Parathyroid adenoma (tissue), 2 donors: ENCODE data around the gene GPR180.

Experiments used
- H2AFZ ChIP-seq: fragments of 300-600 bp; sonication (generic); one replicate; pipeline ENCODE4 v1.7.0; 2017; ENCODE audit warnings: antibody characterized with exemption, mild to moderate bottlenecking
- H3K27ac ChIP-seq: fragments of 300-600 bp; sonication (generic); one replicate; pipeline ENCODE4 v1.7.0; 2017
- H3K27me3 ChIP-seq: fragments of 300-600 bp; sonication (generic); one replicate; pipeline ENCODE4 v1.7.0; 2017; ENCODE audit warnings: low read length; ENCODE audit not compliant: control insufficient read depth, insufficient read depth
- H3K36me3 ChIP-seq: fragments of 300-600 bp; sonication (generic); one replicate; pipeline ENCODE4 v1.7.0; 2017; ENCODE audit warnings: low read length; ENCODE audit not compliant: control insufficient read depth, insufficient read depth
- H3K4me1 ChIP-seq: fragments of 300-600 bp; sonication (generic); one replicate; pipeline ENCODE4 v1.7.0; 2017; ENCODE audit warnings: control low read depth
- H3K4me2 ChIP-seq: fragments of 300-600 bp; sonication (generic); one replicate; pipeline ENCODE4 v1.7.0; 2017; ENCODE audit warnings: low read length
- H3K4me3 ChIP-seq: fragments of 300-600 bp; sonication (generic); one replicate; pipeline ENCODE4 v1.7.0; 2017; ENCODE audit warnings: low read depth, low read length
- H3K79me2 ChIP-seq: fragments of 300-600 bp; sonication (generic); one replicate; pipeline ENCODE4 v1.7.0; 2017; ENCODE audit warnings: control low read depth
- H3K9ac ChIP-seq: fragments of 300-600 bp; sonication (generic); one replicate; pipeline ENCODE4 v1.7.0; 2017; ENCODE audit warnings: mild to moderate bottlenecking
- H3K9me3 ChIP-seq: fragments of 300-600 bp; sonication (generic); one replicate; pipeline ENCODE4 v1.7.0; 2017; ENCODE audit warnings: low read length; ENCODE audit not compliant: control insufficient read depth
- TF ChIP-seq, protein P1 (sequence below): fragments of 300-600 bp; sonication (generic); IDR thresholded peaks from one replicate; pipeline ENCODE4 v1.7.0; 2017; ENCODE audit warnings: antibody characterized with exemption, mild to moderate bottlenecking
- donor health status: primary hyperparathyroidism.

GPR180 gene

GRCh38 chr13:94609196-94609595, 7.5 kb downstream of the GPR180 start:
- Histone ChIP-seq H3K27ac (no peak overlapping the region), H3K4me3 (no peak overlapping the region), H3K4me2 (no peak overlapping the region), H2AFZ (no peak overlapping the region), H3K9ac (no peak overlapping the region), H3K9me3 (no peaks in the 10 kb centered on the region), H3K27me3 (no peaks in the 10 kb centered on the region), H3K4me1 (no peaks in the 10 kb centered on the region), H3K79me2 (no peaks in the 10 kb centered on the region), H3K36me3 (no peaks in the 10 kb centered on the region)
- TF ChIP-seq, protein P1, sequence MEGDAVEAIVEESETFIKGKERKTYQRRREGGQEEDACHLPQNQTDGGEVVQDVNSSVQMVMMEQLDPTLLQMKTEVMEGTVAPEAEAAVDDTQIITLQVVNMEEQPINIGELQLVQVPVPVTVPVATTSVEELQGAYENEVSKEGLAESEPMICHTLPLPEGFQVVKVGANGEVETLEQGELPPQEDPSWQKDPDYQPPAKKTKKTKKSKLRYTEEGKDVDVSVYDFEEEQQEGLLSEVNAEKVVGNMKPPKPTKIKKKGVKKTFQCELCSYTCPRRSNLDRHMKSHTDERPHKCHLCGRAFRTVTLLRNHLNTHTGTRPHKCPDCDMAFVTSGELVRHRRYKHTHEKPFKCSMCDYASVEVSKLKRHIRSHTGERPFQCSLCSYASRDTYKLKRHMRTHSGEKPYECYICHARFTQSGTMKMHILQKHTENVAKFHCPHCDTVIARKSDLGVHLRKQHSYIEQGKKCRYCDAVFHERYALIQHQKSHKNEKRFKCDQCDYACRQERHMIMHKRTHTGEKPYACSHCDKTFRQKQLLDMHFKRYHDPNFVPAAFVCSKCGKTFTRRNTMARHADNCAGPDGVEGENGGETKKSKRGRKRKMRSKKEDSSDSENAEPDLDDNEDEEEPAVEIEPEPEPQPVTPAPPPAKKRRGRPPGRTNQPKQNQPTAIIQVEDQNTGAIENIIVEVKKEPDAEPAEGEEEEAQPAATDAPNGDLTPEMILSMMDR: no peak

DNA sequence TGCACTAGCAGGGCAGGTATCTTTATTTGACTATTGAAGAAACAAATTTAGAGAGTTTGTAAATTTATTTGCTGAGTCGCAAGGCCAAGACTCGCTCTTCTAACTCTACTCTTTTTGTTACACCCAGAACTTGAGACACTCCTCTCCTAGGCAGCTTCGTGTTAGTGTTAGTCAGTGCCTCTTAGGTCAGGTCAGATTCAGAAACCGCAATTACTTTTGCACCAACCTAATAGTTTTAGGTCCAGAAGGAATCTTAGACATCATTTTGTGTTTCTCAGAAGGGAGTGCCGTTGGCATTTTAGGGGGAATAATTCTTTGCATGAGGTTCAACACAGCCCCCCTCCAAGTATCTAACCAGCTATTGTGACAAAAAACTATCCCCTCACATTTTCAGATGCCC, 8.8 kb downstream of the GPR180 start:
- Histone ChIP-seq H3K27ac (no peak overlapping the region), H3K9ac (no peak overlapping the region), H3K9me3 (no peaks in the 10 kb centered on the region), H3K27me3 (no peaks in the 10 kb centered on the region), H3K4me2 (no peak overlapping the region), H3K36me3 (no peaks in the 10 kb centered on the region), H3K79me2 (no peaks in the 10 kb centered on the region), H2AFZ (no peak overlapping the region), H3K4me1 (no peaks in the 10 kb centered on the region), H3K4me3 (no peak overlapping the region)
- TF ChIP-seq, protein P1: no peak

DNA sequence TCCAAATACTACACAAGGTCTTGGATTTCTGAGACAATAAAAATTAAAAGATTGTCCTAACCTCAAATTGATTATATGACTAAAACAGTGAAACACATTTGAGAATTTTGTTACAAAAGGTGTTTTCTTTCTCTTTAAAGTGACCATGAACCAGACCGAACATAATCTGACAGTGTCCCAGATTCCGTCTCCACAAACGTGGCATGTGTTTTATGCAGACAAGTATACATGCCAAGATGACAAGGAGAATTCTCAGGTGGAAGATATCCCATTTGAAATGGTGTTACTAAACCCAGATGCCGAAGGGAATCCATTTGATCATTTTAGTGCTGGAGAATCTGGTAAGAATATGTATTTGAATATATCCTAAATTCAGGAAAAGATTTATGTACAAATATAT, 10.4 kb downstream of the GPR180 start:
- no peak overlapping the region for H3K27ac ChIP-seq
- no peak overlapping the region for H3K9ac ChIP-seq
- no peak overlapping the region for H3K4me2 ChIP-seq

DNA sequence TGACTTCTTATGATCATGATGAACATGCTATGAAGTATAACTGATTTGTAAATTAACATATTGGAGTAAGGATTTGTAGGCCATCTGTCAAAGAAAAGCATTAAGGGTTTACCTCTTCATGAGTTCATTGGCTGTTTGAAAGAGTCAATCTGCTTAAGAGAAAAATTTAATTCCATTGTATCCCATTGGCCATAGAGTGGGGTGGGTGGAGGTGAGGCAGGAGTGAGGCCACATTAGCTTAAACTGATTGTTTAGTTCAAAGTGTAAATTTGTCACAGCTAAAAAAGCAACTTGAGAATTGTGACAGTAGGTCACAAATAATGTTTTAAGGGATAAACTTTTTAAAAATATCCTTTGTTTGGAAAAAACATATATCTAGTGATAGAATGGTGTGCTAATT, 11.4 kb downstream of the GPR180 start:
- H3K36me3 ChIP-seq: no peaks in the 10 kb centered on the region
- H3K4me1 ChIP-seq: no peaks in the 10 kb centered on the region
- H3K9ac ChIP-seq: no peak overlapping the region
- H3K4me3 ChIP-seq: no peak overlapping the region
- H3K4me2 ChIP-seq: no peak overlapping the region
- no peak overlapping the region for H2AFZ ChIP-seq
- H3K79me2 ChIP-seq: no peaks in the 10 kb centered on the region
- H3K27me3 ChIP-seq: no peaks in the 10 kb centered on the region
- TF ChIP-seq, protein P1: no peak
- no peak overlapping the region for H3K27ac ChIP-seq
- no peaks in the 10 kb centered on the region for H3K9me3 ChIP-seq

More for the DNA sequence above, 10.4 kb downstream of the GPR180 start:
- no peak overlapping the region for H2AFZ ChIP-seq
- H3K27me3 ChIP-seq: no peaks in the 10 kb centered on the region
- no peaks in the 10 kb centered on the region for H3K79me2 ChIP-seq
- H3K9me3 ChIP-seq: no peaks in the 10 kb centered on the region
- TF ChIP-seq, protein P1: no peak
- H3K4me1 ChIP-seq: no peaks in the 10 kb centered on the region
- no peak overlapping the region for H3K4me3 ChIP-seq
- no peaks in the 10 kb centered on the region for H3K36me3 ChIP-seq

DNA sequence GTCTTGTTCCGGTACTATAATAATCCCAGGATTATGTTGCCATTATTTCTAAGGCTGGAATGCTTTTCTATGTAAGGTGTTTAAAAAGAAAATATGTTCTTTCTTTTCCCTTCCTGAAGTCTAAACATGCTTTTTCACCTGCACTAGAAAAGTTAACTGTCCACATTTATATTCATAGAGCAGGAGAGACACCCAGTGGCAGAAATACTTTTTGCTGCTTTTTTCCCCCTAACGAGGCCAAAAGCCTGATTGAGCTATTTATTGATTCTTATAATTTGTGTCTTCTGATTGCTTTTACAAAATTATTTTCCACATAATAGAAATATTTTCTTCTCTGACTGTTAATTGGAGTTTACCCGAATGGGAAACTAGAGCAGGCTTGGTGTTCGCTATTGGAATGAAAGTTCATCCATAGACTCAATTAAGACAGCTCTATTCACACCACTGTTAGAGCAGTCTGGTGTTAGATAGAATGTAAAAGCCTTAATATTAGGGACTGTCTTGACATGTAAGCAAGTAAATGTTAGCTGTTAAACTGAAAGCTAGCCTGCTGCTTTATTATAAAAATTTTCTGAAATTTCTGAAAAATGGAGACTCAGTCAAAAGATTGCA, 15.8 kb downstream of the GPR180 start:
- Histone ChIP-seq H3K36me3 (no peaks in the 10 kb centered on the region), H3K9me3 (no peaks in the 10 kb centered on the region), H3K27ac (no peak overlapping the region), H2AFZ (no peak overlapping the region), H3K79me2 (no peaks in the 10 kb centered on the region), H3K27me3 (no peaks in the 10 kb centered on the region), H3K4me2 (no peak overlapping the region), H3K4me1 (no peaks in the 10 kb centered on the region), H3K4me3 (no peak overlapping the region), H3K9ac (no peak overlapping the region)
- TF ChIP-seq, protein P1: peak; percentile 32
